ENCODE results near the gene CFAP410.

DNA sequence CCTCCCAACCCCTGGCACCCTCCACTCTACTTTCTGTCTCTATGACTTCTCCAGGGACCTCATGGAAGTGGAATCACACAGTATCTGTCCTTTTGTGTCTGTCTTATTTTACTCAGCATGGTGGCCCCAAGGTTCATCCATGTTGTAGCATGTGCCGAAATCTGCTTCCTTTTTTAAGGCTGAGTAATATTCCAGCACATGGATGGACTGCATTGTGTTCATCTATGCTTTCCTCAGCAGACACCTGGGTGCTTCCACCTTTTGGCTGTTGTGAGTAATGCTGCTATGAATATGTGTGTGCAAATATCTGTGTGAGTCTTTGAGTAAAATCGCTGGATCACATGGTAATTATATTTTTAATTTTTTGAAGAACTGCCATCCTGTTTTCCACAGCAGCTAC lies 40.9 kb downstream of the CFAP410 start:
- no peak for TF ChIP-seq CTCF (IDR thresholded peaks at IDR 0.05)
- no peak for TF ChIP-seq POLR2A (IDR thresholded peaks at IDR 0.05)

All from uterus (tissue), 2 donors.